GM21515 (cell line): ENCODE results near the gene COL4A2.
A peak's percentile ranks its signal among the peaks of the same experiment; 100 is the strongest.

Source experiments
- ATAC-seq: cut with Tn5 transposase; IDR thresholded peaks from one replicate; pipeline ENCODE4 v1.9.1; 2021; ENCODE audit not compliant: unreplicated experiment

COL4A2 gene

DNA sequence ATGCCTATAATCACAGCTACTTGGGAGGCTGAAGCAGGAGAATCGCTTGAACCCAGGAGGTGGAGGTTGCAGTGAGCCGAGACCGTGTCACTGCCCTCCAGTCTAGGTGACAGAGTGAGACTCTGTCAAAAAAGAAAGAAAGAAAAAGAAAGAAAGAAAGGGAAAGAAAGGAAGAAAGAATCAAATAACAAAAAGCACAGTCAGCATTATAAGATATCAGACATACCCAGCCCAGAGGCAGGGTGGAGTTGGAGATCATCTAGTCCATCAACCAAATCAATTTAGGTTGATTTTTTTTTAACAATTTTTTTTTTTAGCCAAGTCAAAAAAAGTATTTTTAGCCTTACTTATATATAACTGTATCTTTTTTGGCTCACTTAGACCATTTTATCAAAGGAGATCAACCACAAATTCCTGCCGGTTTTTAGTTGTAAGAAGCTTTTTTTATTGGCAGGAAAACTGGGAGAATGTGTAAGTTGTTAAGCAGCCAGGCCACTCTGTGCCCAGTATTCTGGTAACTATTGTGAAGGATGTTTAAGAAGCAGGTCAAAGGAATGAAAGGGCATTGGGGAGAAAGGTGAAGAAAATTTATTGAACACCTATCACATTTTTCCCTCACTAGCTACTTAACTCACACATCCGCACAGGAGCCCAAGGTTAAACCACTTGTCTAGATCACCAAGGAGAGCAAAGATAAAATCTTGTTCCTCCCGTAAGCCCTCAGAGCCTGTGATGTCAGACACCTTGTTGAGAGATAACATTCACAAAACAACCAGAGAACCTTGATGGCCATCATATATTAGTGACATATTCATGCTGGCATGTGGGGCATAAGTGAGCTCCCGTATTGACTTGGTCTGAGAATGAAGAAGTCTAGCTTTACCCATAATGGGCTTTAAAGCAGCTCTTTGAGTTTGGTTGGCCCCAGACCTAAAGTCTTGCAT, 91.8 kb downstream of the COL4A2 start:
- no peak for ATAC-seq

DNA sequence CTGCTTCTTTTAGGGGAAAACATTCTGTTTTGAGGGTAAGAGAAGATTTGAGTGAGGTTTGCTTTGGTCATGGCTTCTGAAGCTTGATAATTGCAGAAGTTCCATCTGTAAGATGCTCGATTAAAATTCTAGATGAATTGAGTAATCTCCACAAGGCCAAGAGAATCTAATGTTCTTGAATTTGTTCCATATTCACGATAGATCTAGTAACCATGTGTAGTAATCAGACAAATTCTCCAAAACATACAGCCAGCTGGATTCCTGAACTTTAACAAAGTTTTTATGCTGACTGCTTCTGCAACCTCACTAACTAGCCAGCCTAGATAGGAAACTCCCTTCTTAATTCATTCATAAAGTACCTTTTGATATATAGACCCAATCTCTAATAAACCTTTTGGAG, 92.7 kb downstream of the COL4A2 start:
- no peak for ATAC-seq

DNA sequence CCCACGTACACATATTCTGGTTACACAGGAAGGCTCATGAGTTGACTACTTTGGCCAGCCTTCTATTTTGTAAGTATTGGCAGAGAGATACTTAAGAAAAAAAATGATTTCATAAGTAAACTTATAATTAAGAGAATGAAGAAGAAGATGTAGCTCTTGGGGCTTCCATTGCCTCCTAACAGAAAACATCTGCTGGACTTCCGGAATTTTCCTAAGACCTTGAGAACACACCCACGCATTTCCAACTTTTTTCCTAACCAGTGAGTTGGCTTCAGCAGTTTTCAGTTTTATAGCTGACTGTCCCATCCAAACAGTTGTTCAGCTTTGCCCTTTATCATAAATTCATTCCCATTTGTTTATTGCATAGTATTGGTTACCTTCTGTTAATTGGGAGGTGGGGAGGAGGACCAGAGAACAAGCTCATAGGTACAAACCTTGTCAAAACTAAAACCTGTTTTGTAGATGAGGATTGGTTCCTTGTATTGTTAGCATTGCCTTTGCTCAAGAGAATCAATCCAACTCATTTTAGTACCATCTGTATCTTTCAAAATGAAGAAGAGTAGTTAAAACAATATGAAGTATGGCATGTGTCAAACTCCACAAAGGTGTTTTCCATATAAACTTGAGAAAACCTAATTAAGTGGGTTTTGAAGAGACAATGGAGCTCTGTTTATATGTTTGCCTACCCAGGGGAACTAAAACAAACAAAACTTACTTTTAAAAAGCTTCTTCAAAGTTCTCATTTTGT, 93.9 kb downstream of the COL4A2 start:
- ATAC-seq: no peak

DNA sequence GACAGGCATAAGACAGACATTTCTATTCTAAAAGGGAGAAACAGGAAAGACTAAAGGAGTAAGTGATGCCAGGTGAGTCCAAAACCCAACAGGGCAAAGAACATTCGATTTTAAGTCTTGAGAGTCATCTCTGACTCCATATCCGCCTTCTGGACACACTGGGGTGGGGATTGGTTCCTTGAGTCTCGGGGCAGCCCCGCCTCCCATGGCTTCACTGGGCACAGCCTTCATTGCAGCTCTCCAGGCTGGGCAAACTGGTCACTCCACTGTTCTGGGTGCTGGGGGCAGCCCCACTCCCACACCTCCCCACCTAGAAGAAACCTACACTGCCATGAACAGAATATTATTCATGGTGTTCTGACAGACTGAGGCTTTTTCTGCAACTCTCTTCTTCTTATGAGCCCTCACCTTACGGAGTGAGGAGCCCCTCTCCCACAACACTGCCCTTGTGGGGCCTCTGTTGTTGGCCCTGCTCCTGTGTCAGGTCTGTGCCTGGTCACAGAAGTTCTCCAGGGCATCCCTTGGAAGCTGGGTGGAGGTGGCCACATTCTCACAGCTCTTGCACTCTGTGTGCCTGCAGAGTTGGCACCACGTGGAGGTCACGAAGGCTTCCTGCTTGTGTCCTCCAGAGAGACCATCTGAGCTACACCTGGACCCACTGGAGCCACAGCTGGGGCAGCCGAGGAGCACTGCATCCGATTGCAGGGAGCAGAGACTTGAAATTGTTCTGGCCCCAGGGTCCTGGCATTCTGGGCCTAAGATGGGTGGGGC, 95.4 kb downstream of the COL4A2 start:
- no peak for ATAC-seq

DNA sequence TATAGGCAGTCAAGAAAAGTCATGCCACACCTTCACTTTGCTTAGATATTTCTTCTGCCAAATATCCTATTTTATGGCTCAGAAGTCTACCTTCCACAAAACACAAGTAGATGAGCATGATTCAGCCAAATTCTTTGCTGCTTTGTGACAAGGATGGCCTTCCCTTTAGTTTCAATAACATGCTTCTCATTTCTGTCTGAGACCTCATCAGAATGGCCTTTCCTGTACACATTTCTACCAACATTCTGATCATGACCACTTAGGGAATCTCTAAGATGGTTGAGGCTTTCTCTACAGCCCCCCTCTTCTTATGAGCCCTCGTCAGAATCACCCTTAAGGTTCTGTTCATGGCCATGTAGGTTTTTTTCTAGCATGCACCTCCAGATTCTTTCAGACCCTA, 96.2 kb downstream of the COL4A2 start:
- ATAC-seq: no peak

DNA sequence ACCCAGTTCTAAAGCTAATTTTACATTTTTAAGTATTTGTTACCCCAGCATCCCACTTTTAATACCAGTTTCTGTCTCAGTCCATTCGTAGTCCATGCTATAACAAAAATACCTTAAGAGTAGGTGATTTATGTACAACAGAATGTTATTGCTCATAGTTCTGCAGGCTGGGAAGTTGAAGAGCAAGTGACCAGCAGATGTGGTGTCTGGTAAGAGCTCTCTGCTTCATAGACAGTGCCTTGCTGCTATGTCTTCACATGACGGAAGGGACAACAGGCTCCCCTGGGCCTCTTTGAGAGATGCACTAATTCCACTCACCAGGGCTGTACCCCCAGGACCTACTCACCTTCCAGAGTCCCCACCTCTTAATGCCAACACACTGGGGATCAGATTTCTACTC, 96.6 kb downstream of the COL4A2 start:
- no peak for ATAC-seq

DNA sequence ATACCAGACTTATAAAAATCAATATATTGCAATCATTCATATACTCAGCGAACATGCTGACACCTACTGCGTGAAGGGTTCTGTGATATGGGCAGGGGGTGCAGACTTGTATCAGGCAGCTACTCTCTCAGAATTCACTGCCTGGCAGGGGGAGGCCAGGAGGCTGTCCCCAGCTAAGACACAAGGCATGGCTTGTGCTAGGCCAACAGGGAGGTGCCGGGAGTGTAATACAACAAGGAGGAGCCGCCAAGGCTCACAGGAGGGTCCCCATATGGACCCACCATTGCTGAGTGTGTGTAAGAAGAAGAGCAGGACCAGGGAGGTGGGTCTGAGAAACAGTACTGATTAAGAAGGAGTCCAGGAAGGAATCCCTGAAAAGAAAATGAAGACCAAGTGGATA, 97.2 kb downstream of the COL4A2 start:
- no peak for ATAC-seq

DNA sequence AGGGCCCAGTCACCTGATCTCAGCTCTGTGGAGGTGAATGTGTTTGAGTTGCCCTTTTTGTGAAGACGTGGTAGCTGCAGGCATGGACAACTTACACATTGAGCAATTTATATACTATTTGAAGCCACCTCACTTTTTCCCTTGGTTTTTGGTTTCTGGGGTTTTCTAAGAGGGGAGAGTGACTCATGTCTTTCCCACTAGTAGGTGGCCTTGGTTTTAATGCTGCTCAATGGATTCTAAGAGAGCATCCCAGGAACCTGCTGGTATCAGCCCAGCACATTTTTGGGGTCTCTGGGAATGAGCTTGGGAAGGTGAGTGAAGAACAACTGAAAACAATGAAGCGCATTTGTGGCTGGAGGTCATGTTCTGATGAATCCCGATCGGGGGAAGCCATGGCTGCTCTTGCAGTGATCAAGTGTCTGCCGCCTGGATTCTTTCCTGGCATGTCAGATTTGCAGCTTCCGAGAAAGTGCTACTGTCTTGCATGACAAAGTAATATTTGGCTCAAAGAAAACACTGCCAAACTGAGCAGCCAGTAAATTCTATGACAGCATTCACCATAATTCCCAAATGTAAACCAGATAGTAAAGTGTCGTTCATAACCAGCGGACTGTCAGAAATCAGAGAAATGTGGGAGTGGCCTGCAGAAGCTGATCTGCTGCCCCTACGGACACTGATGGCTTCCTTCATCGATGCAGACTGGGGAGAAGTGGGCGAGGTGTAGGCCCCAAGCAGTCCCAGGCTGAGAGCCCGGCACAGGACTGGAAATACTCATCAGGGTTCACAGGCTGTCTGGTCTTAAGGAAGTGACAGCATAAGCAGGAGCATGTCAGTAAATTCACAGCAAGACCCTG, 98.7 kb downstream of the COL4A2 start:
- ATAC-seq: no peak

DNA sequence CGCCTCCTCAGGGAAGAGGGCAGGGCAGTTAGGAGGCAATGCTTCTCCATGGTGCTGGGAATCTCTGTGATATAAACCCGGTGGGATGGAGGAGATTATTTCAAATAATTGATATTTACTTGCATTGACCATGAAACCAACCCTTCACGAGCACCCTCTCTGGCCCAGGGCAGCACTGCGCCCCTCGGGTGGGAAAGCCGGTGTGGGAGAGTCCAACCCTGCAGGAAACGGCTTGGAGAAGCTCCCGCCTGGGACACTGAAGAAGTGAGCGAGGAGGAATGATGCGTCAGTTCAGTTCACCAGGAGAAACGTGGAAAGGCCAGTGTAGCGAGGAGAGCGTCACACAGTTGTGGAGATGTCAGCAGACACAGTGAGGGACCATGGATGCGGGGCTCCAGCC, 99.9 kb downstream of the COL4A2 start:
- ATAC-seq: no peak

DNA sequence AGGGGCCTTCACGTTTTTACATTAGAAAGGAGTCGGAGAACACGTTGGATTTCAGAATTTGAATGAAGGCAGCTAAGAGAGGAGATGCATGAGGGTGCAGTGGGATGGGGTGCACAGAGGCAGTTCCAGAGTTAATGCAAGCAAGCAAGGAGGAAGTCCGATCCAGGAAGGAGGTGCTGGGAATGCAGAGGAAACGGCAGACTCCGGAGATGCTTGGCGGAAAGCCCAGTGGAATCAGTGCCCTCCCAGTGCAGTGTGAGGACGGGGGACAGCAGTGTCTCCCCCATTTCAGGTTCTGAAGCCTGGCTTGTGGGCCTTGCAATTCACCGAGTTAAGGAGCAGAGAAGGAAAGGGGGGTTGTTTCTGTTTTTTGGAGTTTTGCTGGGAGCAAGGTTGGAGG, 100.4 kb downstream of the COL4A2 start:
- ATAC-seq: no peak

DNA sequence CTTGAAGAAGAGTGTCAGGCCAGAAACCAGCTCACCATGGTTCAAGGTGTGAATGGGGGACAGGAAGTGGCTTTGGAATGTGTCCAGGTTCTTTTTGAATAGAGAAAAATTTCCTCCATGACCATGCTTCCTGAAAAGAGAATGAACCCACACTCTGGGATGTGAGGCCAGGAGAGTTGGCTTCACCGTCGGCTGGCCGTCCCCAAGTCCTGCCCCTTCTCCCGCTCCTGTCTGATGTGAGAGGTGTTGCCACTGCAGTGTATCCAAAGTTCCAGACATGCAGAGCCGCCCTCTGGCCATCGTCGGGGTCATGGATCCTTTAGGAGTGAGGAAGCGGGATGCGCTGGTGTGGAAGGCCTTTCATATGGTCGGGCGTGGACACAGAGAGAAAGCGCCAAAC, 101.2 kb downstream of the COL4A2 start:
- no peak for ATAC-seq

DNA sequence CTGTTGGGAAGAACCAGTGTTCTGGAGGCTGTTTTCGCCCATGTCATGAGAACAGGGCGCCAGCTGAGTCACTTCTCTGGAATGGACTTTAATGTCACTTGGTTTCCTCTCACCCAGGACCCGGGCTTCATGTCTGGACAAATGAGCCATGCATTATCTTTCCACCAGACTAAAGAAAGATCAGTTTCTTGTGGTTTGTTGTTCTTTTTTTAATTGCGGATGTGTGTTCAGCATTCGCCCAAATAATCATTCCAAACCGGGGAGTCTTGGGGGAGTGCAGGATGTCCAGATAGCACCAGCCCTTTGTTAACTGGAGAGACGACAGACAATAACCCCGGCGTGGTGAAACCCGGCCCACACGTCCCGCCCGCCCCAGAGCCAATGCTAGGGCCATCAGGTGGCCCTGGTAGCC, 102.5 kb downstream of the COL4A2 start:
- ATAC-seq: no peak

DNA sequence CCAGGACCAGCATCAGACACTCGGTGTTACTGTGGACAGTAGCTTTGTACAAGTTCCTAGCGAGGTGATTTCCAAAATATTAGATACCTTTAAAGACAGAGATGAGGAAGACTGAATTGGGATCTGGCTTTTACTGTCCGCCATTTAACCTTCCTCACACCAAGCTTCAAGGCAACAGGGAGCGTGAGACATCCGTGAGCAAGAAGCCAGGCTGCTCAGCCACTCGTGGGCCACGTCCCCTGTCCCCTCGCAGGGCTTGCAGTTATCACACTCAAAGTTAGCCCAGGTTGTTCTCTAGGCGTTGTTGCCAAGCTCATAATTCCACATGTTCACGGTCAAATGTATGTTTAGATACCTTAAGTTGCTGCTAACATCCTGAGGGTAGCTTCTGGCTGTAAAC, 102.9 kb downstream of the COL4A2 start:
- ATAC-seq: no peak

DNA sequence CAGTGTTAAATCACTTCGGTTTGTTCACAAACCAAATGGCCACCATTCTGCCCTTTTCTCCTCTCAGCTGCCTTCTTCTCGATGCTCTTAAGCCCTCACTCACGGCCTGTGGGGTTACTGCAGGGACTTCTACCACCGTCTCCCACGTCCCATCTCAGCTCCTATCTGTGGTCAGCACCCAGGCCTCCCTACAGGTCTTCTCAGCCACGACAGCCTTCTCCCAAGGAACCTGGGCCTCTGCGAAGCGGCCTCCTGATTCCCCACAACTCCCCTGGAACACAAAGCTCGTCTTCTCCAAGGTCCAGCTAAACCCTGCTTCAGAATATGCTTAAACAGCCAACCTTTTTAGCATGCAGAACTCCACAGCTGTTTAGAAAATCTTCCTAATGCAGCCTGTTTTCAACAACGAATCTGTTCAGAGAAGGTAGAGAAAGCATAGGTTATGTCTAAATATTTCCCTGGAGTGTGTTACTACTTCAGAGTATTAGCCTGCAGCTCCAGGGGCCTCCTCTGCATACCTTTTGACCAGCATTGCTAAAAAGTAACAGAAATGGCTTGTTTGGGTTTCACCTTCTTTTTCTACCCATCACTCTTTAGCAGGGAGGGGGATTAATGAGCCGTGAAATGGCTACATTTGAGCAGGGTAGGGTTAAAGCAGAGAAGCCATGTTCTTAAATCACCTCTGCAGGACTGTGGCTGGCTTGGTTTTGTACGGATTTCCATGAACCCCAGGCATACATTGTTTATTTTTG, 104.0 kb downstream of the COL4A2 start:
- ATAC-seq: no peak

DNA sequence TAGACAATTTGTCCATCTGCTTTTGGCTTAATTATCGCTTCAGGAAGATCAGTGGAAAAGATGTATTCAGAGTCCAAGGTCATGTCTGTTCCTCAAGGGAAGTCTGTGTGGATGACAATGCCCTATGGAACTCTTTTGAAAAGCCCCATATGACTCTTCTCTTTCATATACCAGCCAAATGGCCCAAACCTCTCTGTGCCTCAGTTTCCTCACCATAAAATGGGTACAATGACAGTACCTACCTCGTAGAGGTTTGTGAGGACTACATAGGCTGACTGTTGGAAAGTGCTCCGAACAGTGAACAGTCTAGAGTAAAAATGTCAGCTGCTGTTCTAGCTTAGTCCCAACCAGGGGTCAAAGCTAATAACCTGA, 104.6 kb downstream of the COL4A2 start:
- peak; percentile 9 for ATAC-seq

DNA sequence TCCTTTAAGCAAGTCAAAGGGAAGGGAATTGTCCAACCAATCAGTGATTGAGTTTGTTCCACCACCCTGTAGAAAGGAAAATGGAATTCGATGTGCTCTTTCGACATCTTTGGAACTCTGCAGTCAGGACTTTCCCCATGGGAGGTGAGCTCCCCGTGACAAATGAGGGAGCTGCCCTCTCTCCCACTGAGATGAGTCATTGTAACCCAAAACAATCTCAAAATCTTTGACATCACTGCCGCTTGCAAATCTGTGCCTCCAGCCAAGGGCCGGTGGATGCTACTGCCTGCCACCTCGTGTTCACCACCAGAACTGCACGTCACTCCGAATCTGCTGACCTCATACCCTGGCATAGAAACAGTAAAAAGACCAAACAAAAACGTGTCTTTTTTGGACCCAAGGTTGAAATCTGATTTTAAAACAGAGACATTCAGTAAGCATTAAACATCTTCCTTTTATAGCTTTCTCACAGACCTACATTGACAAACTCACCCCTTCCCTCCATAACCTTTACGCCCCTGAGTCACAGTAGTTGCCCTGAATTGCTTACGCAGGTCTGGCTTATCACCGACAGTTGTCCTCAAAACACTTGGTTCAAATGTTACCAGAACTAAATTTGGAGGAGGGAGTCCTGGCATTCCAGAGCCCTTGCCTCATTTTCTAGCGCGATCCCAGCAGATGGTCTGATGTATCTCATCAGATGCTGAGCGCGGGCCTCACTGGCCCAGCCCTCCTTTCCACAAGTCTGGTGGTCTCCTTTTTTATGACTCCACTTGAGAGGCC, 105.2 kb downstream of the COL4A2 start:
- ATAC-seq: peak; percentile 89

DNA sequence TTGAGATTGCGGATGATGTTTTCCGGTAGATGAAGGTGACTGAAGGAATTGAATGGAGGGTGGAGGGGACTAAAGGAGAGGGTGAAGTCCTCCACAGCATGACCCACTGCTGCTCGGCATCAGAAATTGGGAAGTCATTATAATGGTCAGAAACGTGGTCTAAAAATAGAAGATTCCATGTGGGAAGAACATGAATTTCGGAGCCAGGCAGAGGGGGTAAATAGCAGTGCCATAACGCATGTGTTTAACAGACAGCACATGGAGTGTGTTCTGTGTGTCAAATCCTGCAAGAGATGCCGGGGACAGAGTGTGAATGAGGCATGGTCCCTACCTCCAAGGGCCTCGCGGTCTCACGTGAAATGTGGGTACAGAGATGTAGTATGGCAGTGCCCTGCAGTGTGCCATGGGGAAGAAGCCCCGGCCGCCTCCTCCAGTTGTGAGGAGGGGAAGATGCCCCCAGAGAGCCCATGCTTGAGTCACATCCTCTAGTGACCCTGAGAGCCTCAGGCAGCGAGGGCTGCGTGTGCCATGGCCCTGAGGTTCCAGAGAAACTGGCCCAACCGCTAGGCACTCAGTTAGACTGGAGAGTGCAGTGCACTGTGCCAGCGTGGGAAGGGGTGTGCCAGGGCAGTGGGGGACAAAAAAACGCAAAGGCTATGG, 106.1 kb downstream of the COL4A2 start:
- ATAC-seq: no peak

DNA sequence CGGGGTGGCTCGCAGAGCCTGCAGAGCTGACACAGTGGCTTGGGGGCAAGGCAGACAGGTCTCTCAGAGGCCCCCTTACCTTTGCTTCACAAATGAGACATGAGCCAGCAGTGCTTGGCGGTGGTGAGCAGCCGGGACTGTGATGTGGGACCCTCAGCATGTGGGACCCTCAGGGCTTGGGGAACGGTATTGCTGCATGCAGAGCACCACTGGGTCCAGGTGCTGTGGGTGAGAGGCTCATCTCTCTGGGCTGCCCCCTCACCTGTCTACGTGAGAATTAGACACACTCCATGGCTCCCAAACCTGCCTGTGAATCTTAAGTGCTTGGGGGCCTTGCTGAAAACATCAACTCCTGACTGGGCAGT, 106.6 kb downstream of the COL4A2 start:
- no peak for ATAC-seq

DNA sequence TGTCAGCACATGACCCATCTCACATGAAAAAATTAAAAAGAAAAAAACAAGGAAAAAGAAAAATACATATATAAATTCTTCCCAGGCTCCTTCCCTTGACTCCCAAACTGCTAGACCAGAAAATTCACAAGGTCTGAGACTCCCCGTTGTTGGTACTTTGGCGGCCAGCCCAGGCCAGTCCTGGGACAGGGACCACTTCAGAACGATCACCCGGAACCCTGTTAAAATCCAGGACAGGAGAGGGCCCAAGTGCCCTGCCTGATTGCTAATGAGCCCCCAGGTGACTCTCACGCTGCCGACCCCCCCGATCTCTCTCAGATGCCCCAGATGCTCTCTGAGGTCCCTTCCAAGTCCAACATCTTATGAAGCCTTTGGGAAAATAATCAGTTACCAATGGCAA, 107.2 kb downstream of the COL4A2 start:
- no peak for ATAC-seq
